IPS-11a (cell line): ENCODE measurements around the gene DIDO1.

ENCODE experiments used
- H3K4me3 ChIP-seq: one replicate; pipeline ENCODE4 v1.5.1; 2013; ENCODE audit warnings: low read depth, low read length, control low read depth

DIDO1 gene

GRCh38 chr20:62898093-62898964 is 28.0 kb downstream of the DIDO1 start:
- no peak overlapping the region for H3K4me3 ChIP-seq

DNA sequence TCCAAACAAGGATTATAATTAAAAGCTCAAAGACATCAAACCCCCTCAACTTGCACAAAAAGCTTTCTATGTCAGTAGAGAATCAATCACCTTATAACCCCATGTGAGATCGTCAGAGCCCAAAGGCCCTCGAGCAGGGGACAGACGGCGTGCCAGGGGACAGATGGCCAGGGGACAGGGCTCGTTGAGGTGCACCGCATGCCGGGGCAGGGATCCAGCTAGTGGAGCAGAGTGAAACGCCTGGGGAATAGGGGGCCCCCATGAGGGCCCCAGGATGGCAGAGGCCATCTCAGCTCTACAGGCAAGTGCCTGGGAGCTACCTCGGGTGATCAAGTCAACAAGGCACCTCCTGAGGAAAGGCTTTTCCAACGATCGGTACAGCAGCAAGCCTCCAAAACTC is 28.6 kb downstream of the DIDO1 start:
- no peak overlapping the region for H3K4me3 ChIP-seq

DNA sequence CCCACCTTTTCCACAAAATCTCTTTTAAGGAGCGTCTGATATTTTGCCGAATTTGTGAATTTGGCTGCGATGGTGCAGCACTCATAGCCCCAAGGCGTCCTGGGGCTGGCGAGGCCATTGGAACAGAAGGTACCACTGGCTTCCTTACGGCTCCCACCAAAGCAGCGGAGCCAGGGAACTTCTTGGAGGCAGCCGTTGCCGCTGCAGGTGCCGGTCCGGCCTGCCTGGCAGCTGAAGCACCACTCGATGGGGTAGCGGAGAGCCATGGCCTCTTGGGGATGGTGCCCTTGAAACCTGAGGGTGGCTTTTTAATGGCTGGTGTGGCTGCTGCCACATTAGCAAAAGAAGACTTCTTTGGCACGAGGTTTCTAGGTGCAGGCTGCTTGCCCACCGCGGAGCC is 29.8 kb downstream of the DIDO1 start:
- no peak overlapping the region for H3K4me3 ChIP-seq

GRCh38 chr20:62895539-62895938 is 30.8 kb downstream of the DIDO1 start:
- no peak overlapping the region for H3K4me3 ChIP-seq

- no peak overlapping the region for H3K4me3 ChIP-seq
Measured at GRCh38 chr20:62894261-62894660, 32.0 kb downstream of the DIDO1 start.

DNA sequence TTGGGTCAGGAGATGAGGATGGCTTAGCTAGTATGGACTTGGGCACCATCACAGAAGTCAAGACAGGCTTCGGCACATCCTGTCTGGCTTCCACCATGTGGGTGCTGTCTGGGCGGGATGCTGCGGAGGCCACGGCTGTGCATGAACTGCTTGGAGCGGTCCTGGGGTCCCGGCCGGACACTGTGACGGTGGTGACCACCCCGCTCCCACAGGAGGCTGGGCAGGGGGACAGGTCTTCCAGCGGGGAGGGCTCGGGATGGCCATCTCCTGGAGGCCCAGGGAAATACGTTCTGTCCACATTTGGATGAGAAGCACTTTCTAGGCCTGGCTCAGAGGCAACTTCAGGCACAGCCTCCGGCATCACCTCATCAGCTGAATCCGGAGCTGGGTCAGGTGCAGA is 32.6 kb downstream of the DIDO1 start:
- H3K4me3 ChIP-seq, result no peak overlapping the region

GRCh38 chr20:62892348-62893304 is 33.7 kb downstream of the DIDO1 start:
- no peak overlapping the region for H3K4me3 ChIP-seq

DNA sequence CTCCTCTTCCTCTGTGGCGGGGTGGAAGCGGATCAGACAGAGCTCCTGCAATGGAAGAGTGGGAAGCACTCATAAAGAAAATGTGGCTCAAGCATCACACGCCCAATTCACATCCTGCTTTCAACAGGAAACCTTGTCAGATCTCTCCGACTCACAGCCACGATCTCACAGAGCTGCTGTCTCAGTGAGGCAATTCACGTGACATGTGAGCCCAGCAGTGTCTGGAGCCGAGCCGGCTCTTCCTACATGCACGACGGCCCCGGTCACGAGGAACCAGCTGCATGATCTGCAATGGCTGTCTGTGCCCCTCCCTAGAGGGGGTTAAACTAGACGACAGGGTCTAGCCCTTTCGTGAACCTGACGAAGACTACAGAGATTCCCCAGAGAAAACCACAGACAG is 35.2 kb downstream of the DIDO1 start:
- no peak overlapping the region for H3K4me3 ChIP-seq

GRCh38 chr20:62890444-62890843 is 35.9 kb downstream of the DIDO1 start:
- no peak overlapping the region for H3K4me3 ChIP-seq

DNA sequence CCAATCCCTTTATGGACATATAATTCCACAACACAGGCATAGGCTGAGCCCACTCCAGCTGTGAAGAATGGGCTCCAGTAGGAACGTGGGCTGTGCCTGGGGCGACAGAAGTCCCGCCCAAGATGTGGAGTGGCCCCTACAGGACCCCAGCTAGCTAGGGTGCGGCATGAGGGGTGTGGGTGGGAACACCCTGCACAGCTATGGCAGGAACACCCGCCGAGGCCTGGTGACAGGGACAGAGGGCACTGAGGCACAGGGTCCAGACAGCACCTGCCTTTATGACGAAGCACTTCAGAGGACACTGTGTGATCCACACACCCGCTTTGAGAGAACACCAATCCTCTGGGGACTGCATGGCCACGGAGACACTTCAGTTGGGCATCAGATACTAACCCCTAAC is 36.4 kb downstream of the DIDO1 start:
- no peak overlapping the region for H3K4me3 ChIP-seq

DNA sequence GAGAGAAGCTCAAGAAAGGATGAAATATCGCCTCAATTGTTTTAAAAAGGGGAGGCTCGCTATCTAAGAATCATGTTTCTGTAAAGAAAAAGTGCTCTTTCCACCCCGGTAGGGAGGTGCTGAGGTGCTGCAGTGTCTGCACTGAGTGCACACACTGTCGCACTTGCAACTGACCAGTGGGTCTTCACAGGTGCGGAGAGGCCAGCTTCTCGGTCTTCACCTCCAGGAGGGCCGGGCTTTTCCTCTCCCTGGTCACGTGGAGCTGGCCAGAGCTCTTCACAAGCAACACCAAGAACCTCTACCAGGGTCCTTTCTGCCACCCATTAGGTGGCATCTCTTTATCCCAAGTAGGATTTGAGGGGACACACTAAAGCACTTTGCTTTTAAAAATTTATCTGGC is 36.9 kb downstream of the DIDO1 start:
- H3K4me3 ChIP-seq, result no peak overlapping the region

- no peak overlapping the region for H3K4me3 ChIP-seq
Measured at GRCh38 chr20:62888910-62889309, 37.4 kb downstream of the DIDO1 start.

- no peak overlapping the region for H3K4me3 ChIP-seq
Measured at GRCh38 chr20:62888406-62888805, 37.9 kb downstream of the DIDO1 start.

DNA sequence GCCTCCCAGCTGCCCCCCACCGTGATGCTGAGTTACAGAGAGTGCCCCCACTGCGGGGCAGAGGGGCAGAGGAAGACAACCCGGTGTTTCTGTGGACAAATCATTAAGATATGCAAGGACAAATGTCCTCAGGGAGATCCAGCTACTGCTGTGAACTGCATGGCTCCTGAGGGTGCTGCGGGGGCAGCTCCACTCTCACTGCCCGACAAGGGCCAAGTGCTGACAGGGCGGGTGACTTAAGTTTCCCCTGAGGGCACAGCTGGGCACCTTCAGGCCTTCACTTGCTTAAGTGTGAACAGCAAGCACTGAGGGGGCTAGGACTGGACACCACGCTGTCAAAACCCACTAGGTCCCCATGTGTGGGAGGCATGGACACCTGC is 38.5 kb downstream of the DIDO1 start:
- H3K4me3 ChIP-seq, result no peak overlapping the region

DNA sequence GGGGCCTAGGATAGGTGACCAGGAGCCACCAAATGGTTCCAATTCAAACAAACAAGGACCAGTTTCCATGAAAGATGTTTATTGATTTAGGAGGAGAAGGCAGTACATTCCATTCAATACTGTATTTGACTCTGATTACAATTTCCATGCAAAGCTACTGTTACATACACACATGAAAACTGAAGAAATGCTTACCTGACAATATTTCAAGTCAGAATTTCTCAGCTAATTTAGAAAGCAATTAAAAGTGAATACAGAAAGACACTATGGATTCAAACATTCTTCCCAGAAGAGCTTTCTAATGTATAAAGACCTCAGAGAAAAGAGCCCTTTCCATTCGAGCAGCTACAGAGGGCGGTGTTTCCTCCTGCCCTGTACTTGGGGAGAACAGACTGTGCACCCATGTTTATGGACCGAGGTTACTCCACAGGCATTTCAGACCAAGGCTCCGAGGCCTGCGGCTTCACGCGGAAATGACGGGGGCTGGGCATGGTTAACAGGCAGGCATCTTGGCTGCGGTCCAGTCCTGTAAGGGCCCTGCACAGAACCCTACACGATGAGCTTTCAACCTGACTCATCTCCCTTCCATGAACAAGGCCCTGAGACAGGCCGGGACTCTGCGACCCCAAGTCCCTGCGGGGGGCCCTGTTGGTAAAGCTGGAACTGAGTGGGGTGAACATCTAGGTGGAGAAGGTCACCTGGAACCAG is 39.0 kb downstream of the DIDO1 start:
- H3K4me3 ChIP-seq, result no peak overlapping the region

GRCh38 chr20:62886709-62887058 is 39.6 kb downstream of the DIDO1 start:
- H3K4me3 ChIP-seq, result no peak overlapping the region

DNA sequence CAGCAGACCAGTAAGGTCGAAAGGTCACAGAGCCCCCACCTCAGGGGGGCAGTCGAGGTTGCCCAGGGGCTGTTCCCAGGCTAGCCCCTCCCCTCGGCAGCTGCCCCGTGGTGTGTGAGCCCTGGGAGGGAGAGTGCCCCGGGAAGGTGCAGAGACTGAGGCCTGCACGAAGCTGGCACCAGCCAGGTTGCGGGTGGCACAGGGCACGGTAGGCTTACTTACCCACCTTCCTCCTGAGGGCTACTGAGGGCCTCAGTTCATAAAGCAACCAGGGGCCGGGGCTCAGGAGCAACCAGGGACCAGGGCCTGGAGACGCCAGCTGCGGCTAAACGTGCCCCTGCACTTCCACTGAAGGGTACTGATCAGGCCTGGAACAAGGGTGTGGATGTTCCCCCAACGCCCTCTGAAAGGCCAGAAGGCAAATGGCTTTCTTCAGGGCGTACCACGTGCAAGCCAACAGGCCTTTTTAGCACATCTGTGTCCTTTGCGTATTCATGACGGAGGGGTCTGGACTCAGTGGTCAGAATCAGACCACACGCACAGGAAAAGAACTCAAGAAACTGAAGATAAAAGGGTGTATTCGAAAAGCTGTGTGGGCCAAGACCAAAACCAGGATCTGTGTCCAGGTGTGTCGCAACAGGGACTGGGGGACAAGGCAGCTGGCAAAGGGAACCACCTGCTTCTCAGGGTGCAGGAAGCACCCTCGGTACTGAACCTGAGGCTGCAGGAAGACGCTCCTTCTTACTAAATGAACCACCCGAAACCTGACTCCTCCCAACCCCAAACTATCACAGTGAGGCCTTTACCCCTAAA is 40.2 kb downstream of the DIDO1 start:
- no peak overlapping the region for H3K4me3 ChIP-seq

DNA sequence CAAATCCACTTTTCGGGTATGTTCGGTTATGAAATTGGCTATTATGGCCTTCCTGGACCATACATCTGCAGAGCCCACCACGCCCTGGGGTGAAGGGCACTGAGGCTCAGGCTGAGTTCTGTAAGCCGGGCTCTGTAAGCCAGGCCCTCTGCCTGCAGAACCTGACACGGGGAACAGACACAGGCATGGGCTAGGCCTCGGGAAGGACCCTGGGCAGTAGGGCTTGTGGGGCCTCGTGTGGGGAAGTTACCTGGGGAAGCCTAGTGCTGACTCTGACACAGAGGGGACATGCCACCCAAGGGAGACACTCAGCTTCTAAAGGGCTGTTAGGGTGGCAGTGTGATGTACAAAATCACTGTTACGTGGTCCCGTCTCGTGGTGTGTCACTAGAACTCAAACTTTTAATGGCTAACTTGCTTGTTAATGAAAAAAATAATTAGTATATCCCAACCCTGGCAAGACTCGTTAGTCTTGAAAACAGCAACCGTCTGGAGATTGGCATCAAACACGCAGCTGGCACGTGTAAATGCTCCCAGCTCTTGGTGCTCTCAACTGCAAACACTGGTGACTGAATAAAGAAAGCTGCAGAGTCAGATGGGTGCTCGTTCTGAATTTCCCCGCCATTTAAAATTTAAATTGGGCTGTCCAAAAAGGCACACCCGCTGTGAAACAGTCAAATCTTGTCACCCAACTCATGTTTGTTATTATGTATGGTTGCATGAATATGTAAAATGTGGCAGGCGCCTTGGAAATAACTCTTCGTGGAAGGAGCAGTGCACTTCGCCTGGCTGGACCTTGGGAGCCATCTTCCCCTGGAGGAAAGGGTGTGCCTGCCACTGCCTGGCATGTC is 41.0 kb downstream of the DIDO1 start:
- no peak overlapping the region for H3K4me3 ChIP-seq

- H3K4me3 ChIP-seq, result no peak overlapping the region
Measured at GRCh38 chr20:62884556-62884955, 41.7 kb downstream of the DIDO1 start.

- H3K4me3 ChIP-seq, result no peak overlapping the region
Measured at GRCh38 chr20:62882426-62882825, 43.9 kb downstream of the DIDO1 start.
